ENCODE measurements around the gene SPSB3. TPM values are rescaled to one million over a fixed set of nuclear protein-coding genes. Genes with fewer than 3 reads are reported as not detected.
"Not testable (repeated sequence)": the region's sequence is repeated elsewhere in the genome, so short reads cannot be mapped to it uniquely, and the experiment has no call there.

SPSB3 gene
- total RNA-seq, 1 donor from 2014 or later, result 159 TPM

GRCh38 chr16:1807626-1808025 is 25.3 kb upstream of the SPSB3 start:
- no peak for TF ChIP-seq CTCF (IDR thresholded peaks at IDR 0.05)
- peaks cover 25 to 53% of the 10 kb centered on the region in 2 donors for H3K36me3 ChIP-seq
- intact Hi-C loops (cut with DNase I), result no loop called here
- DNase-seq (ENCODE audit: low spot score in 2 of 2), result no peak
- H3K4me1 ChIP-seq, result no peaks in the 10 kb centered on the region
- H3K27ac ChIP-seq, result no peak overlapping the region
- H3K9me3 ChIP-seq, result no peaks in the 10 kb centered on the region
- H3K27me3 ChIP-seq, result no peaks in the 10 kb centered on the region
- no peak overlapping the region for H3K4me3 ChIP-seq

GRCh38 chr16:1800701-1801100 is 18.3 kb upstream of the SPSB3 start:
- intact Hi-C loops (cut with DNase I), result no loop called here
- H3K4me3 ChIP-seq, result no peak overlapping the region
- DNase-seq (ENCODE audit: low spot score in 2 of 2), result no peak
- H3K27me3 ChIP-seq, result no peaks in the 10 kb centered on the region
- H3K27ac ChIP-seq, result no peak overlapping the region
- TF ChIP-seq CTCF (IDR thresholded peaks at IDR 0.05), result no peak
- no peaks in the 10 kb centered on the region for H3K4me1 ChIP-seq
- H3K9me3 ChIP-seq, result peaks cover 0 to 6% of the 10 kb centered on the region in 2 donors
- H3K36me3 ChIP-seq, result peaks cover 0 to 6% of the 10 kb centered on the region in 2 donors

- H3K27me3 ChIP-seq; H3K27ac ChIP-seq; H3K9me3 ChIP-seq; H3K4me1 ChIP-seq; DNase-seq (ENCODE audit: low spot score in 2 of 2); intact Hi-C loops (cut with DNase I); H3K4me3 ChIP-seq; H3K36me3 ChIP-seq: not testable (repeated sequence)
Observed at GRCh38 chr16:1799263-1799662, 16.9 kb upstream of the SPSB3 start.

GRCh38 chr16:1794908-1795666 is 12.7 kb upstream of the SPSB3 start:
- H3K4me3 ChIP-seq, result no peak overlapping the region
- no peaks in the 10 kb centered on the region for H3K4me1 ChIP-seq
- no peak for TF ChIP-seq CTCF (IDR thresholded peaks at IDR 0.05)
- DNase-seq (ENCODE audit: low spot score in 2 of 2), result no peak
- peaks cover 0 to 6% of the 10 kb centered on the region in 2 donors for H3K9me3 ChIP-seq
- intact Hi-C loops (cut with DNase I), result no loop called here
- no peak overlapping the region for H3K27ac ChIP-seq
- no peaks in the 10 kb centered on the region for H3K27me3 ChIP-seq
- peaks cover 7% of the 10 kb centered on the region in 2 donors for H3K36me3 ChIP-seq

GRCh38 chr16:1794221-1794871 is 12.0 kb upstream of the SPSB3 start:
- H3K27ac ChIP-seq, result no peak overlapping the region
- H3K9me3 ChIP-seq, result peaks cover 0 to 6% of the 10 kb centered on the region in 2 donors
- H3K27me3 ChIP-seq, result no peaks in the 10 kb centered on the region
- intact Hi-C loops (cut with DNase I), result no loop called here
- no peak for DNase-seq (ENCODE audit: low spot score in 2 of 2)
- H3K36me3 ChIP-seq, result peaks cover 9 to 11% of the 10 kb centered on the region in 2 donors
- TF ChIP-seq CTCF (IDR thresholded peaks at IDR 0.05), result no peak
- H3K4me3 ChIP-seq, result no peak overlapping the region
- H3K4me1 ChIP-seq, result no peaks in the 10 kb centered on the region

GRCh38 chr16:1793578-1794220 is 11.3 kb upstream of the SPSB3 start, which contains the start of gene IGFALS:
Gene IGFALS (minus strand): TSS chr16:1793705. CDS start chr16:1793652, 53 bp downstream.
- H3K27ac ChIP-seq, result no peak within 1 kb of the TSS
- no peak for TF ChIP-seq CTCF (IDR thresholded peaks at IDR 0.05)
- no peaks in the 10 kb centered on the region for H3K27me3 ChIP-seq
- no peak within 1 kb of the TSS for H3K4me3 ChIP-seq
- DNase-seq (ENCODE audit: low spot score in 2 of 2), result no peak
- H3K36me3 ChIP-seq, result peaks cover 16 to 18% of the 10 kb centered on the region in 2 donors
- peaks cover 0 to 6% of the 10 kb centered on the region in 2 donors for H3K9me3 ChIP-seq
- no peaks in the 10 kb centered on the region for H3K4me1 ChIP-seq
- intact Hi-C loops (cut with DNase I), result no loop called here
